AG09309 (cell line): ENCODE results near the gene RCC2.

Source experiments
- DNase-seq: peaks from one replicate; pipeline ENCODE4 v3.0.0-alpha.2; 2010; ENCODE audit warnings: low read depth
- H3K4me3 ChIP-seq: 2 replicates; pipeline ENCODE4 v1.5.1; 2011; ENCODE audit warnings: mild to moderate bottlenecking, low read depth, low read length, moderate library complexity; ENCODE audit not compliant: control insufficient read depth
- CTCF ChIP-seq: IDR thresholded peaks from 2 replicates; pipeline ENCODE4 v1.5.1; 2011; ENCODE audit warnings: mild to moderate bottlenecking, low read depth, low read length, inconsistent platforms; ENCODE audit not compliant: insufficient read depth, control insufficient read depth; ENCODE audit errors: missing control alignments

RCC2 gene

GRCh38 chr1:17442841-17443240 lies 3.4 kb upstream of the RCC2 start:
- no peak for TF ChIP-seq CTCF
- H3K4me3 ChIP-seq = no peak overlapping the region
- DNase-seq = no peak

- no peak for DNase-seq
- no peak for TF ChIP-seq CTCF
Measured at GRCh38 chr1:17441993-17442357, 2.5 kb upstream of the RCC2 start.

GRCh38 chr1:17441265-17441992 lies 2.0 kb upstream of the RCC2 start:
- H3K4me3 ChIP-seq = no peak overlapping the region
- DNase-seq = peak; percentile 47
- TF ChIP-seq CTCF = no peak

More at GRCh38 chr1:17441993-17442357, 2.5 kb upstream of the RCC2 start:
- H3K4me3 ChIP-seq = no peak overlapping the region

GRCh38 chr1:17440827-17441168 lies 1.3 kb upstream of the RCC2 start:
- no peak overlapping the region; the same call in 1 of the 2 replicates for H3K4me3 ChIP-seq
- DNase-seq = no peak
- TF ChIP-seq CTCF = no peak

GRCh38 chr1:17440074-17440826 lies 773 bp upstream of the RCC2 start:
- TF ChIP-seq CTCF = no peak
- no peak for DNase-seq

GRCh38 chr1:17438318-17439249 lies 893 bp downstream of the RCC2 start:
- DNase-seq = no peak
- TF ChIP-seq CTCF = no peak
- H3K4me3 ChIP-seq = peak overlapping the region; percentile 99

More at GRCh38 chr1:17440074-17440826, 773 bp upstream of the RCC2 start:
- H3K4me3 ChIP-seq = peak overlapping the region; percentile 37
